ENCODE measurements around the gene TPM3.
"Not testable (repeated sequence)": the region's sequence is repeated elsewhere in the genome, so short reads cannot be mapped to it uniquely, and the experiment has no call there.

The TPM3 gene

GRCh38 chr1:154191990-154192461, at the start of gene TPM3:
Gene TPM3 (minus strand): TSS chr1:154192100. CDS start chr1:154192018, 82 bp downstream.
- DNase-seq: no peak

- no peak for DNase-seq
These were observed 48.5 kb upstream of the TPM3 start for GRCh38 chr1:154240294-154240833.

- DNase-seq: no peak
These were observed 47.6 kb upstream of the TPM3 start for GRCh38 chr1:154239491-154239890.

GRCh38 chr1:154237880-154238506, 46.1 kb upstream of the TPM3 start:
- DNase-seq: no peak

- DNase-seq: no peak
These were observed 45.5 kb upstream of the TPM3 start for GRCh38 chr1:154237435-154237834.

- DNase-seq: no peak
These were observed 45.0 kb upstream of the TPM3 start for GRCh38 chr1:154236855-154237254.

- not testable (repeated sequence) for DNase-seq
These were observed 41.2 kb upstream of the TPM3 start for GRCh38 chr1:154233127-154233526.

GRCh38 chr1:154231112-154231511, 39.2 kb upstream of the TPM3 start:
- DNase-seq: not testable (repeated sequence)

- DNase-seq: no peak
These were observed 33.5 kb upstream of the TPM3 start for GRCh38 chr1:154225370-154225769.

GRCh38 chr1:154223621-154224020, 31.7 kb upstream of the TPM3 start:
- no peak for DNase-seq

GRCh38 chr1:154222918-154223317, 31.0 kb upstream of the TPM3 start:
- no peak for DNase-seq

- no peak for DNase-seq
These were observed 30.6 kb upstream of the TPM3 start for GRCh38 chr1:154222518-154222917.

GRCh38 chr1:154221278-154222001, 29.5 kb upstream of the TPM3 start:
- DNase-seq: no peak

- DNase-seq: no peak
These were observed 29.0 kb upstream of the TPM3 start for GRCh38 chr1:154220970-154221277.

- peak; percentile 97 for DNase-seq
These were observed 28.4 kb upstream of the TPM3 start, which contains the start of gene UBAP2L for GRCh38 chr1:154220071-154220969. Gene UBAP2L (plus strand): TSS chr1:154220955. CDS start chr1:154225124, 4,169 bp downstream.

GRCh38 chr1:154219541-154219940, 27.6 kb upstream of the TPM3 start:
- no peak for DNase-seq

- DNase-seq: no peak
These were observed 26.6 kb upstream of the TPM3 start for GRCh38 chr1:154218545-154218944.

GRCh38 chr1:154213274-154213673, 21.4 kb upstream of the TPM3 start:
- no peak for DNase-seq

- DNase-seq: no peak
These were observed 20.2 kb upstream of the TPM3 start for GRCh38 chr1:154212083-154212482.

- no peak for DNase-seq
These were observed 16.9 kb upstream of the TPM3 start for GRCh38 chr1:154208677-154209388.

GRCh38 chr1:154207262-154207661, 15.4 kb upstream of the TPM3 start:
- DNase-seq: no peak

GRCh38 chr1:154206196-154206595, 14.3 kb upstream of the TPM3 start, which contains the start of gene CFAP141:
Gene CFAP141 (minus strand): TSS chr1:154206333. CDS start chr1:154206307, 26 bp downstream.
- DNase-seq: no peak

All from DMS 273 treated with DMSO at 0.1 percent for 48 hours (cell line).